Fibroblast of skin of abdomen (primary cell): ENCODE measurements around the gene ZSCAN5B.
A peak's percentile ranks its signal among the peaks of the same experiment; 100 is the strongest.

Experiments used
- DNase-seq: peaks from one replicate; pipeline ENCODE4 v3.0.0-alpha.2; 2013

ZSCAN5B gene

DNA sequence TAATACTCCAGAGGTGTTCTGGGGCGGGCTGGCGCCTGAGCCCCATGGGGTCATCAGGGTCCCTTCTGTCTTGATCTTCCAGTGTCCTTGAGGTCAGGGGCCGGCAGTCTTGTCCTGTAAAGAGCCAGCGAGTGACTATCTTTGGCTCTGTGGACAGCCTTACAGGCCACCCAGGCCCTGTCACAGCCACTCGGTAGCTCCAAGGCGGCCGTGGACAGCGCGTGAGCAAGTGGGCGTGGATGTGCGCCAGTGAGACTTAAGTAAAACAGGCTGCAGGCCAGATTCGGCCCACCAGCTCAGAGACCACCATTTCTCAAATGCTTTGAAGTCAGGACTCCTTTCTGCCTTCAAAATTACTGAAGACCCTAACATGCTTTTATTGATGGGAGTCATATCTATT is 52.8 kb downstream of the ZSCAN5B start:
- DNase-seq, result no peak

DNA sequence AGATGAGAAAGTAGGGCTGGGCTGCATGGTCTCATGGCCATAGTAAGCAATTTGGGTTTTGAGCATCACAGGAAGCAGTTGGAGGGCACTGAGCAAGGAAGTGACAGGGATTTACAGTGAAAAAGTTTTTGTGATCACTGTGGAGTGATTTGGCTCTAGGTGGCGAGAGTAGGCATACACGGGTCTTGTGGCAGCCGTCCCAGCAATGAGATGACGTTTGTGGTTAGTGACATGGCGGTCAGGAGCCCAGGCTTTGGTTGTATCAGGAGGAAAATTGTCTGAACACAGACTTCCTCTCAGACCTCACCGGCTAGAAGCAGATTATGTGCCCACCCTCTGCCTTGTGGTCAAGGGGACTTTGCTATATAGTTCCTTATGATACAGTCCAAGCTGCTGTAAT is 53.2 kb downstream of the ZSCAN5B start:
- no peak for DNase-seq

DNA sequence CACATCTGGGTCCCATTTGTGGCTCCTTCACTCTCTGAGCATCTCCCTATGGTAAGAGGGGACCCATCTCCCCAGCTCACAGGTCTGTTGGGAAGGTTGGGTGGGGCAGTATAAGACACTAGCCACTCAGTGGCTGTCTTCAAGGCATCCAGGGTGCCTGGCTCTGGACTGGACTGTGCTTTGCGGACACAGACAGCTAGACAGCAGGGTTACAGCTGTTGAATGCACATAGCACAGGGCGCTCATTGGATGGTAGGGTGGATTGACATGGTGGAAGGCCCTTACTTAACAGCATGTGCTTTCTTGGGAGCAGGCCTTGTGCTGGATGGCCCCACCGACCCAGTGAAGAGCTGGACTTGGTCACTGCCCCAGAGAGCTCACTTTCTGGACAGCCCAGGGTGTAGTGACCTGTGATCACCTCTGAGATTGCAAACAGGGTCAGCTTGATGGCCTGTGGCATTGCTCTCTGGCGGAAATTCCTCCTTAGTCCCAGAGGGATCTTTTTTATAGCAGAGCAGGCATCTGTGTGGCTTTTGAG is 54.6 kb downstream of the ZSCAN5B start:
- DNase-seq, result no peak

DNA sequence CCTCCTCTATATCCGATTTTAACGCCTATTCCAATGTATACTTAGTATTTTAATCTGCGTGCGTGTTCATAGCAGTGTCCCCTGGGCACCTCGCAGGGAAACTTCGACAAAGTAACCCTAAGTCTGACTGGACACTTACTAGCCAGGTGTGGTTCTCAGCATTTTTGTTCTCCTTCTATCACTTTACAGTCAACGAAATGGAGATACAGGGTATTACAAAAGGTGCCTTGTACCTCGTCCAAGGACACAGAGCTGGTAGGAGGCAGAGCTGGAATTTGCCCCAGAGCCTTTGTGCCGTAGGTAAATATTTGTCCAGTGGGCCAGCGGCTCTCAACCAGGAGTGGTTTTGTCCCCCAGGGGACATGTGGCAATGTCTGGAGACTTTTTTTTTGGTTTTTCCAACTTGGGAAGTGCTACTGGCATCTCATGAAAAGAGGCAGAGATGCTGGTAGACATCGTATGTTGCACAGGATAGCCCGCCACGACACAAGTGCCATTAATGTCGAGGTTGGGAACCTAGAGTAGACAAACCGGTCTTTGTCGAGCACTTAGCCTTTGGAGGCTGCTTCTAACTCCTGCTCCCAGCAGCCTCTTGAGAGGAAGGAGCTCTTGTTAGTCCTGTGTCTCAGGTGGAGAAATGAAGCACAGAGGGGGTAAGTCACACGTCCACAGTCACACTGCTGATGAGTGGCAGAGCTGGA is 55.3 kb downstream of the ZSCAN5B start:
- no peak for DNase-seq

- no peak for DNase-seq
Measured at GRCh38 chr19:56141417-56141993, 56.1 kb downstream of the ZSCAN5B start.

DNA sequence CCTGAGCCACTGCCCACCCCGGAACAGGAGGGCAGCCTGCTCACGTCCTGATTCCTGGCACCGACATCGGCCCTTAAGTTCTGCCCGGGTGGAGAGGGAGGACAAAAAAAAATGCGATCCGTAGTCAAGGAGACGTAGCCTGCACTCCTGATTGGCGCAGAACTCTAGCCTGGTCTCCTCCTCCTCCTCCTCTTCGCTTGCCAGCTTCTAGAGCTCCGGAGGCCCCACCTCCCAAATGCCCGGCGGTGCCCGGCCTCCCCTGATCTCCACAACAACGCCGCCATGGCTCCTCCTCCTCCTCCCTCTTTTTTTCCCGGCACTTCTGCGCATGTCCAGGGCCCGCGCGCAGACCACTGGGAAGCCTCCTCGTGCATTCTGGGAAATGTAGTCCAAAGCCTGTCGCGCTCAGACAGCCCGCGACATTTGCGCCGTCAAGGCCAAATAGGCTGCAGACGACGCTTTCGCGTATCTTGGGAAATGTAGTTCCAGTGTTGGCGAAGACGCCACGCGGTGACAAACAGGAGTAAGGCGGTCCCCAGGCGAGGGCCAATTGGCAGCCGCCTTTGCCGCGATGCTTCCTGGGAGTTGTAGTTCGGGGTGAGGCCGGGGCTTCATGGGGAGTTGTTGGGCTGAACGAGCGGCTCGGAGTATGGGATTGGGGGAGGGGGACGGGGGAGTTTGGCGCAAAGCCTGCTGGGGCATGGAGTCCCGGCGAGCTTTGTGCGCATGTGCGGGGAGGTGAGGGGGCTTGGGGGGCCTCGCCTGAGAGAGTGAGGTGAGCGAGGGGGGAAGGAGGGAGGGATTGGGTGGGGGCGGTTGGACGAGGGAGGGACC is 56.8 kb downstream of the ZSCAN5B start, which contains the start of gene ZNF444:
TSS of gene ZNF444 (plus strand) at position 705 of the 834 bp plus-strand sequence. CDS start 5,625 bp downstream, outside the sequence.
- peak; percentile 100 for DNase-seq

- no peak for DNase-seq
Measured at GRCh38 chr19:56139847-56140582, 57.6 kb downstream of the ZSCAN5B start.
